ENCODE data around the gene MAB21L3. TPM values are rescaled to one million over a fixed set of nuclear protein-coding genes. Genes with fewer than 3 reads are reported as not detected.

The MAB21L3 gene
- total and polyA plus RNA-seq, 2 of the 13 experiments (the other 11 are each of a cell fraction or from before 2014, with no cell fraction given): 0.55 to 4.1 TPM

DNA sequence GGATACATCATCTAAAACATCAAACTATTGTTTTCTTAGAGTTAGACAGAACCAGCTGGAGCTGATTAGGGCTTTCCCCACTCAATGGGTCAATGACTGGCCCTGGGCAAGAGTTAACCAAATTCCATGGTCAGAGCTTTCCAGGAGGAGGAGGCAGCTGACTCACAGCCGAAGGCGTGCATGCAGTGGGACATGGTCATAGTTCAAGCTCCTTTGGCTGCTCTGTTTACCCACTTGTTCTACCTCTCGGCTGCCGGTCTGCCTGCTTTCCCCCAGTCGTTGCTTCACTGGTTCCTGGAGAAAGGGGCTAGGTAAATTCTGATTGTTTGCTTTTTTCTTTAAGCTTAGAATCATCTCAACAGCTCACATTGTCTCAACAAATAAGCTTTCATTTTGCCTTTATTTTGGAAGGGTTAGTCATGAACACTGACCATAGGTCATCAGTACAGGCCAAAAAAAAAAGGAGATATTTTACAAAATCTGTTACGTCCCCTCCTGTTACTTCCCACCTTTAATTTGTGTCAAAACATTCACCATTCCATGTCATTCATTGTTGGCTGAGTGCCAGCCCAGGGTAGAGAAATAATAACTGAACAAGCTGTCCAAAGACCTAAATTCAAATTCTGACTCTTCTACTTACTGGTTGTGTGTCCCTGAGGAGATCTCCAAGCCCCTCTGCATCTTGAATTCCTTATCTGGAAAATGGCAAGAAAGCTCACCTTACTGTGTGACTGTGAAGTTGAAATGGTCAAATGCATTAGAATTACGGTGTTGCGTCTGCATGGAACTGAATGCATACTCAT lies 12.0 kb downstream of the MAB21L3 start (continued):
- TF ChIP-seq ZNF101 (CRISPR knock-in tag; IDR thresholded peaks at IDR 0.05; ENCODE audit: borderline replicate concordance, low read depth) (no peak), ZNF629 (CRISPR knock-in tag; conservative IDR thresholded peaks at IDR 0.05) (peak; percentile 76), TBX3 (IDR thresholded peaks at IDR 0.05; ENCODE audit: borderline replicate concordance) (no peak), ZNF441 (CRISPR knock-in tag; IDR thresholded peaks at IDR 0.05; ENCODE audit: borderline replicate concordance) (peak; percentile 38; the same call in 1 of the 2 replicates), ZNF432 (CRISPR knock-in tag; IDR thresholded peaks at IDR 0.05; ENCODE audit: borderline replicate concordance) (no peak), RBAK (CRISPR knock-in tag; IDR thresholded peaks at IDR 0.05) (no peak), TCF7 (IDR thresholded peaks at IDR 0.05; ENCODE audit: low read depth) (peak; percentile 47; the same call in 1 of the 2 replicates), ZNF879 (CRISPR knock-in tag; IDR thresholded peaks at IDR 0.05) (no peak), BRCA1 (CRISPR knock-in tag; IDR thresholded peaks at IDR 0.05) (no peak), STAG1 (CRISPR knock-in tag; IDR thresholded peaks at IDR 0.05) (peak; percentile 23; the same call in 1 of the 2 replicates), CEBPG (CRISPR knock-in tag; IDR thresholded peaks at IDR 0.05) (peak; percentile 78), ZSCAN21 (CRISPR knock-in tag; IDR thresholded peaks at IDR 0.05; ENCODE audit: borderline replicate concordance) (no peak), ZNF501 (CRISPR knock-in tag; IDR thresholded peaks at IDR 0.05) (no peak), ISX (CRISPR knock-in tag; conservative IDR thresholded peaks at IDR 0.05) (no peak), PHF5A (CRISPR knock-in tag; IDR thresholded peaks at IDR 0.05; ENCODE audit: low read depth, unreplicated experiment) (no peak)
- TF ChIP-seq, protein P1, sequence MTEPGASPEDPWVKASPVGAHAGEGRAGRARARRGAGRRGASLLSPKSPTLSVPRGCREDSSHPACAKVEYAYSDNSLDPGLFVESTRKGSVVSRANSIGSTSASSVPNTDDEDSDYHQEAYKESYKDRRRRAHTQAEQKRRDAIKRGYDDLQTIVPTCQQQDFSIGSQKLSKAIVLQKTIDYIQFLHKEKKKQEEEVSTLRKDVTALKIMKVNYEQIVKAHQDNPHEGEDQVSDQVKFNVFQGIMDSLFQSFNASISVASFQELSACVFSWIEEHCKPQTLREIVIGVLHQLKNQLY (CRISPR knock-in tag; IDR thresholded peaks at IDR 0.05): peak; percentile 89
- TF ChIP-seq, protein P2, sequence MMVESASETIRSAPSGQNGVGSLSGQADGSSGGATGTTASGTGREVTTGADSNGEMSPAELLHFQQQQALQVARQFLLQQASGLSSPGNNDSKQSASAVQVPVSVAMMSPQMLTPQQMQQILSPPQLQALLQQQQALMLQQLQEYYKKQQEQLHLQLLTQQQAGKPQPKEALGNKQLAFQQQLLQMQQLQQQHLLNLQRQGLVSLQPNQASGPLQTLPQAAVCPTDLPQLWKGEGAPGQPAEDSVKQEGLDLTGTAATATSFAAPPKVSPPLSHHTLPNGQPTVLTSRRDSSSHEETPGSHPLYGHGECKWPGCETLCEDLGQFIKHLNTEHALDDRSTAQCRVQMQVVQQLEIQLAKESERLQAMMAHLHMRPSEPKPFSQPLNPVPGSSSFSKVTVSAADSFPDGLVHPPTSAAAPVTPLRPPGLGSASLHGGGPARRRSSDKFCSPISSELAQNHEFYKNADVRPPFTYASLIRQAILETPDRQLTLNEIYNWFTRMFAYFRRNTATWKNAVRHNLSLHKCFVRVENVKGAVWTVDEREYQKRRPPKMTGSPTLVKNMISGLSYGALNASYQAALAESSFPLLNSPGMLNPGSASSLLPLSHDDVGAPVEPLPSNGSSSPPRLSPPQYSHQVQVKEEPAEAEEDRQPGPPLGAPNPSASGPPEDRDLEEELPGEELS (CRISPR knock-in tag; IDR thresholded peaks at IDR 0.05): peak; percentile 88
- TF ChIP-seq, protein P3, sequence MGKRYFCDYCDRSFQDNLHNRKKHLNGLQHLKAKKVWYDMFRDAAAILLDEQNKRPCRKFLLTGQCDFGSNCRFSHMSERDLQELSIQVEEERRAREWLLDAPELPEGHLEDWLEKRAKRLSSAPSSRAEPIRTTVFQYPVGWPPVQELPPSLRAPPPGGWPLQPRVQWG (CRISPR knock-in tag; IDR thresholded peaks at IDR 0.05; ENCODE audit: borderline replicate concordance, low read depth): no peak
- TF ChIP-seq, protein P4, sequence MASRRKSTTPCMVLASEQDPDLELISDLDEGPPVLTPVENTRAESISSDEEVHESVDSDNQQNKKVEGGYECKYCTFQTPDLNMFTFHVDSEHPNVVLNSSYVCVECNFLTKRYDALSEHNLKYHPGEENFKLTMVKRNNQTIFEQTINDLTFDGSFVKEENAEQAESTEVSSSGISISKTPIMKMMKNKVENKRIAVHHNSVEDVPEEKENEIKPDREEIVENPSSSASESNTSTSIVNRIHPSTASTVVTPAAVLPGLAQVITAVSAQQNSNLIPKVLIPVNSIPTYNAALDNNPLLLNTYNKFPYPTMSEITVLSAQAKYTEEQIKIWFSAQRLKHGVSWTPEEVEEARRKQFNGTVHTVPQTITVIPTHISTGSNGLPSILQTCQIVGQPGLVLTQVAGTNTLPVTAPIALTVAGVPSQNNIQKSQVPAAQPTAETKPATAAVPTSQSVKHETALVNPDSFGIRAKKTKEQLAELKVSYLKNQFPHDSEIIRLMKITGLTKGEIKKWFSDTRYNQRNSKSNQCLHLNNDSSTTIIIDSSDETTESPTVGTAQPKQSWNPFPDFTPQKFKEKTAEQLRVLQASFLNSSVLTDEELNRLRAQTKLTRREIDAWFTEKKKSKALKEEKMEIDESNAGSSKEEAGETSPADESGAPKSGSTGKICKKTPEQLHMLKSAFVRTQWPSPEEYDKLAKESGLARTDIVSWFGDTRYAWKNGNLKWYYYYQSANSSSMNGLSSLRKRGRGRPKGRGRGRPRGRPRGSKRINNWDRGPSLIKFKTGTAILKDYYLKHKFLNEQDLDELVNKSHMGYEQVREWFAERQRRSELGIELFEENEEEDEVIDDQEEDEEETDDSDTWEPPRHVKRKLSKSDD (CRISPR knock-in tag; IDR thresholded peaks at IDR 0.05; ENCODE audit: low read depth): no peak
- TF ChIP-seq, protein P5, sequence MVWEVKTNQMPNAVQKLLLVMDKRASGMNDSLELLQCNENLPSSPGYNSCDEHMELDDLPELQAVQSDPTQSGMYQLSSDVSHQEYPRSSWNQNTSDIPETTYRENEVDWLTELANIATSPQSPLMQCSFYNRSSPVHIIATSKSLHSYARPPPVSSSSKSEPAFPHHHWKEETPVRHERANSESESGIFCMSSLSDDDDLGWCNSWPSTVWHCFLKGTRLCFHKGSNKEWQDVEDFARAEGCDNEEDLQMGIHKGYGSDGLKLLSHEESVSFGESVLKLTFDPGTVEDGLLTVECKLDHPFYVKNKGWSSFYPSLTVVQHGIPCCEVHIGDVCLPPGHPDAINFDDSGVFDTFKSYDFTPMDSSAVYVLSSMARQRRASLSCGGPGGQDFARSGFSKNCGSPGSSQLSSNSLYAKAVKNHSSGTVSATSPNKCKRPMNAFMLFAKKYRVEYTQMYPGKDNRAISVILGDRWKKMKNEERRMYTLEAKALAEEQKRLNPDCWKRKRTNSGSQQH (CRISPR knock-in tag; IDR thresholded peaks at IDR 0.05; ENCODE audit: low read depth): no peak
- TF ChIP-seq, protein P6, sequence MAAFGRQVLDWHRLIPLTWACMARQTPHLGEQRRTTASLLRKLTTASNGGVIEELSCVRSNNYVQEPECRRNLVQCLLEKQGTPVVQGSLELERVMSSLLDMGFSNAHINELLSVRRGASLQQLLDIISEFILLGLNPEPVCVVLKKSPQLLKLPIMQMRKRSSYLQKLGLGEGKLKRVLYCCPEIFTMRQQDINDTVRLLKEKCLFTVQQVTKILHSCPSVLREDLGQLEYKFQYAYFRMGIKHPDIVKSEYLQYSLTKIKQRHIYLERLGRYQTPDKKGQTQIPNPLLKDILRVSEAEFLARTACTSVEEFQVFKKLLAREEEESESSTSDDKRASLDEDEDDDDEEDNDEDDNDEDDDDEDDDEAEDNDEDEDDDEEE (CRISPR knock-in tag; IDR thresholded peaks at IDR 0.05): no peak
